ENCODE measurements around the gene RNH1. TPM values are rescaled to one million over a fixed set of nuclear protein-coding genes. Genes with fewer than 3 reads are reported as not detected.

RNH1 gene
- total RNA-seq, 1 experiment from 2014 or later: 60.0 TPM

- Histone ChIP-seq H3K4me2 (ENCODE audit: insufficient read depth, insufficient read length, low read length) (no peak overlapping the region), H3K14ac (ENCODE audit: insufficient read depth, low read length) (no peak overlapping the region; the same call in 1 of the 2 replicates), H3K18ac (ENCODE audit: insufficient read length, low read depth, low read length) (no peak overlapping the region), H4K20me1 (ENCODE audit: control insufficient read depth, insufficient read depth, insufficient read length) (no peaks in the 10 kb centered on the region), H4K8ac (replicated peaks; ENCODE audit: insufficient read length, low read depth, low read length) (no peak overlapping the region), H3K23me2 (ENCODE audit: insufficient read length, low read depth, low read length, poor library complexity, severe bottlenecking) (peaks cover 19% of the 10 kb centered on the region), H2BK5ac (ENCODE audit: insufficient read length, low read length) (no peak overlapping the region), H3K79me1 (ENCODE audit: insufficient read depth, low read depth, low read length, poor library complexity, severe bottlenecking) (no peaks in the 10 kb centered on the region), H3K9ac (ENCODE audit: extremely low read depth, insufficient read length, low read length) (no peak overlapping the region), H2BK20ac (ENCODE audit: low read depth, low read length, poor library complexity, severe bottlenecking) (no peak overlapping the region), H3K27me3 (ENCODE audit: insufficient read depth, low read length) (no peaks in the 10 kb centered on the region), H3K4me1 (ENCODE audit: insufficient read depth, low read length) (no peaks in the 10 kb centered on the region), H3K23ac (ENCODE audit: insufficient read length, low read depth, low read length) (no peak overlapping the region), H3K79me2 (ENCODE audit: insufficient read depth, low read length) (no peaks in the 10 kb centered on the region), H2AK5ac (ENCODE audit: insufficient read length, low read length) (no peak overlapping the region), H2AFZ (ENCODE audit: low read length) (no peak overlapping the region), H4K91ac (ENCODE audit: insufficient read length, low read depth, low read length) (no peak overlapping the region), H3K9me3 (ENCODE audit: control insufficient read depth, low read depth, low read length) (no peaks in the 10 kb centered on the region), H3K4ac (ENCODE audit: low read depth, low read length) (no peak overlapping the region), H2BK15ac (ENCODE audit: low read depth, low read length) (no peak overlapping the region), H3K27ac (ENCODE audit: insufficient read length, low read depth, low read length) (no peak overlapping the region), H2BK12ac (ENCODE audit: insufficient read length, low read depth, low read length) (no peak overlapping the region), H4K5ac (ENCODE audit: insufficient read length, low read depth, low read length) (no peak overlapping the region), H3K56ac (ENCODE audit: insufficient read length, low read depth, low read length) (no peak overlapping the region), H2BK120ac (ENCODE audit: low read depth, low read length, poor library complexity, severe bottlenecking) (no peak overlapping the region), H3T11ph (ENCODE audit: low read length) (no peak overlapping the region)
- DNase-seq: no peak
- no peak overlapping the region for H3K27ac Mint-ChIP-seq
- peak overlapping the region in 1 of 2 experiments; percentile 26; a peak in 2 of 5 replicates for H3K4me3 Mint-ChIP-seq
- WGBS (ENCODE audit: extremely low coverage, insufficient read length, low lambda C conversion rate): no CpG with 5 or more reads among the region's 33 CpGs
- TF ChIP-seq, protein P1, sequence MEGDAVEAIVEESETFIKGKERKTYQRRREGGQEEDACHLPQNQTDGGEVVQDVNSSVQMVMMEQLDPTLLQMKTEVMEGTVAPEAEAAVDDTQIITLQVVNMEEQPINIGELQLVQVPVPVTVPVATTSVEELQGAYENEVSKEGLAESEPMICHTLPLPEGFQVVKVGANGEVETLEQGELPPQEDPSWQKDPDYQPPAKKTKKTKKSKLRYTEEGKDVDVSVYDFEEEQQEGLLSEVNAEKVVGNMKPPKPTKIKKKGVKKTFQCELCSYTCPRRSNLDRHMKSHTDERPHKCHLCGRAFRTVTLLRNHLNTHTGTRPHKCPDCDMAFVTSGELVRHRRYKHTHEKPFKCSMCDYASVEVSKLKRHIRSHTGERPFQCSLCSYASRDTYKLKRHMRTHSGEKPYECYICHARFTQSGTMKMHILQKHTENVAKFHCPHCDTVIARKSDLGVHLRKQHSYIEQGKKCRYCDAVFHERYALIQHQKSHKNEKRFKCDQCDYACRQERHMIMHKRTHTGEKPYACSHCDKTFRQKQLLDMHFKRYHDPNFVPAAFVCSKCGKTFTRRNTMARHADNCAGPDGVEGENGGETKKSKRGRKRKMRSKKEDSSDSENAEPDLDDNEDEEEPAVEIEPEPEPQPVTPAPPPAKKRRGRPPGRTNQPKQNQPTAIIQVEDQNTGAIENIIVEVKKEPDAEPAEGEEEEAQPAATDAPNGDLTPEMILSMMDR (conservative IDR thresholded peaks at IDR 0.05): no peak
- peaks cover 9% of the 10 kb centered on the region for H3K27me3 Mint-ChIP-seq (ENCODE audit: low read depth)
- H3K4me1 Mint-ChIP-seq: peaks cover 6 to 8% of the 10 kb centered on the region in 2 experiments; a peak in 2 of 4 replicates
- H3K9me3 Mint-ChIP-seq: peaks cover 0 to 2% of the 10 kb centered on the region in 2 experiments; a peak in 1 of 5 replicates
- peaks cover 5 to 18% (median 10%) of the 10 kb centered on the region in 3 experiments; a peak in 5 of 7 replicates for H3K36me3 Mint-ChIP-seq (ENCODE audit: insufficient read depth in 1 of 3, low read depth in 3 of 3)
Measured at GRCh38 chr11:532986-533585, 26.0 kb upstream of the RNH1 start.
